CD4-positive, alpha-beta T cell (primary cell): Measurements from ENCODE around the gene SUMO4. TPM values are rescaled to one million over a fixed set of nuclear protein-coding genes. Genes with fewer than 3 reads are reported as not detected.

Source experiments
- ATAC-seq: fragments of 200-7000 bp; cut with Tn5 transposase; one replicate; pipeline ENCODE4 v1.10.0; 2022; ENCODE audit warnings: mild to moderate bottlenecking; ENCODE audit not compliant: poor library complexity
- CTCF ChIA-PET: fragments of 350-600 bp; sonication (Branson Sonifier 250); formaldehyde crosslinking; loops from one replicate; lab custom pipeline; 2021; ENCODE audit warnings: antibody characterized with exemption, inconsistent platforms; lab: Charles Lee
- POLR2A ChIA-PET: fragments of 350-600 bp; sonication (Branson Sonifier 250); formaldehyde crosslinking; loops from one replicate; lab custom pipeline; 2021; ENCODE audit warnings: antibody characterized with exemption, inconsistent platforms; lab: Charles Lee
- DNase-seq, 14 experiments: peaks; one replicate each; pipeline ENCODE4 v3.0.0-alpha.2; 2013 to 2020; ENCODE audit warnings: mixed read lengths in 2 of 14
- H3K27ac ChIP-seq, 2 donors: one replicate each; pipeline versions ENCODE4 v1.5.1 to v1.7.0; 2013; ENCODE audit warnings: low read length in 2 of 2, low read depth in 1 of 2, mild to moderate bottlenecking in 1 of 2
- H3K27me3 ChIP-seq, 2 experiments: 1 replicate in 1 of 2; 2 replicates in 1 of 2; pipeline versions ENCODE4 v1.6.1 to v1.7.0; 2013; ENCODE audit warnings: low read length in 2 of 2, control low read depth in 1 of 2, mild to moderate bottlenecking in 1 of 2, moderate library complexity in 1 of 2; ENCODE audit not compliant: insufficient read depth in 2 of 2, control insufficient read depth in 1 of 2
- H3K36me3 ChIP-seq: one replicate; pipeline ENCODE4 v1.6.1; 2013; ENCODE audit warnings: low read length, control low read depth; ENCODE audit not compliant: insufficient read depth
- H3K4me1 ChIP-seq: one replicate; pipeline ENCODE4 v1.6.1; 2013; ENCODE audit warnings: low read length, control low read depth; ENCODE audit not compliant: insufficient read depth
- H3K4me3 ChIP-seq: one replicate; pipeline ENCODE4 v1.5.1; 2013; ENCODE audit warnings: mild to moderate bottlenecking, low read length, moderate library complexity
- H3K9me3 ChIP-seq, 2 experiments: 1 replicate in 1 of 2; 2 replicates in 1 of 2; pipeline versions ENCODE4 v1.6.1 to v1.7.0; 2013; ENCODE audit warnings: low read length in 2 of 2, mild to moderate bottlenecking in 2 of 2, control low read depth in 1 of 2, moderate library complexity in 1 of 2; ENCODE audit not compliant: control insufficient read depth in 1 of 2, insufficient read depth in 1 of 2
- H3K27ac Mint-ChIP-seq: one replicate; pipeline ENCODE4 v1.8.0; 2020; ENCODE audit warnings: mixed read lengths
- H3K27me3 Mint-ChIP-seq: one replicate; pipeline ENCODE4 v1.8.0; 2021; ENCODE audit warnings: mixed read lengths
- H3K36me3 Mint-ChIP-seq: one replicate; pipeline ENCODE4 v1.8.0; 2021; ENCODE audit warnings: low read depth, mixed read lengths
- H3K4me1 Mint-ChIP-seq: one replicate; pipeline ENCODE4 v1.8.0; 2021; ENCODE audit warnings: low read depth, mixed read lengths
- H3K4me3 Mint-ChIP-seq: one replicate; pipeline ENCODE4 v1.8.0; 2020; ENCODE audit warnings: mild to moderate bottlenecking, mixed read lengths
- H3K9me3 Mint-ChIP-seq: one replicate; pipeline ENCODE4 v1.8.0; 2020; ENCODE audit warnings: mixed read lengths
- intact Hi-C, 2 experiments: fragments of 100-400 bp; cut with DNase I in 1 of 2; cut with micrococcal nuclease in 1 of 2; formaldehyde crosslinking; loops; one replicate each; pipeline versions ENCODE4 v1.15.1 to v1.9.0; 2023 to 2025; cut with DNase I, micrococcal nuclease
- total RNA-seq, 174 experiments: library from RNA in 2 of 174; stranded (reverse) in 2 of 174; gene quantifications; one replicate each; pipeline ENCODE4 v1.2.3 and lab custom pipeline; 2021 to 2026
- TF ChIP-seq, protein P1 (sequence below): fragments of 200-600 bp; IDR thresholded peaks from one replicate; pipeline ENCODE4 v1.8.0; 2022; ENCODE audit warnings: antibody characterized with exemption, mild to moderate bottlenecking

Gene SUMO4
- total RNA-seq, 2 experiments from 2014 or later = 8.6 to 8.7 TPM

DNA sequence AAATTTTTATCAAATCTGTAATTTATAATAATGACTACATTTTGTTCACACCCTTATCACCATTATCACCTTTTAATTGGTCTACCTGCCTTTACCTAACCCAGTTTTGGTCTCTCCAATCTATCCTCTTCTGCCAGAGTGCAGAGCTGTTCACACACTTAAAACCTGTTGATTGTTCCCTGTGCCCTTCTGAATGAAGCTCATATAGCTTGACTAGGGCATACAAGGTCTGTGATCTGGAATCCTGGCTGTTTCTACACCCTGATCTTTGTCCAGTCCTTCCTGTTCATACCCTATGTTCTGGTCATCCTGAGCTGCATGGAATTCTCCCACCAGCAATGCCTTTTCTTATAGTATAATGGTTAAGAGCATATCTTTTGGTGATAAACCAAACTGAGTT is 28.9 kb upstream of the SUMO4 start:
- intact Hi-C loops = no loop called here
- H3K27ac ChIP-seq = no peak overlapping the region
- no peak for ATAC-seq
- peaks cover 53% of the 10 kb centered on the region for H3K4me1 Mint-ChIP-seq
- no peaks in the 10 kb centered on the region for H3K27me3 ChIP-seq
- CTCF ChIA-PET = interaction anchor here (0.7 to 1.0 kb wide), 2 partner anchors 24 to 343 kb away, joined by 3 read pairs; no protein-coding TSS in a partner anchor
- H3K9me3 Mint-ChIP-seq = no peaks in the 10 kb centered on the region
- H3K36me3 ChIP-seq = peaks cover 38% of the 10 kb centered on the region
- H3K9me3 ChIP-seq = no peaks in the 10 kb centered on the region
- H3K4me1 ChIP-seq = peaks cover 16% of the 10 kb centered on the region
- no peak overlapping the region for H3K4me3 Mint-ChIP-seq
- TF ChIP-seq, protein P1, sequence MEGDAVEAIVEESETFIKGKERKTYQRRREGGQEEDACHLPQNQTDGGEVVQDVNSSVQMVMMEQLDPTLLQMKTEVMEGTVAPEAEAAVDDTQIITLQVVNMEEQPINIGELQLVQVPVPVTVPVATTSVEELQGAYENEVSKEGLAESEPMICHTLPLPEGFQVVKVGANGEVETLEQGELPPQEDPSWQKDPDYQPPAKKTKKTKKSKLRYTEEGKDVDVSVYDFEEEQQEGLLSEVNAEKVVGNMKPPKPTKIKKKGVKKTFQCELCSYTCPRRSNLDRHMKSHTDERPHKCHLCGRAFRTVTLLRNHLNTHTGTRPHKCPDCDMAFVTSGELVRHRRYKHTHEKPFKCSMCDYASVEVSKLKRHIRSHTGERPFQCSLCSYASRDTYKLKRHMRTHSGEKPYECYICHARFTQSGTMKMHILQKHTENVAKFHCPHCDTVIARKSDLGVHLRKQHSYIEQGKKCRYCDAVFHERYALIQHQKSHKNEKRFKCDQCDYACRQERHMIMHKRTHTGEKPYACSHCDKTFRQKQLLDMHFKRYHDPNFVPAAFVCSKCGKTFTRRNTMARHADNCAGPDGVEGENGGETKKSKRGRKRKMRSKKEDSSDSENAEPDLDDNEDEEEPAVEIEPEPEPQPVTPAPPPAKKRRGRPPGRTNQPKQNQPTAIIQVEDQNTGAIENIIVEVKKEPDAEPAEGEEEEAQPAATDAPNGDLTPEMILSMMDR = no peak
- POLR2A ChIA-PET = interaction anchor here (1.1 kb wide), 1 partner anchor 53 kb away, joined by 3 read pairs; the partner anchor contains the start of gene TAB2
- no peak overlapping the region for H3K27ac Mint-ChIP-seq
- H3K36me3 Mint-ChIP-seq = peaks cover 61% of the 10 kb centered on the region
- DNase-seq = no peak
- H3K27me3 Mint-ChIP-seq = no peaks in the 10 kb centered on the region
- no peak overlapping the region for H3K4me3 ChIP-seq

DNA sequence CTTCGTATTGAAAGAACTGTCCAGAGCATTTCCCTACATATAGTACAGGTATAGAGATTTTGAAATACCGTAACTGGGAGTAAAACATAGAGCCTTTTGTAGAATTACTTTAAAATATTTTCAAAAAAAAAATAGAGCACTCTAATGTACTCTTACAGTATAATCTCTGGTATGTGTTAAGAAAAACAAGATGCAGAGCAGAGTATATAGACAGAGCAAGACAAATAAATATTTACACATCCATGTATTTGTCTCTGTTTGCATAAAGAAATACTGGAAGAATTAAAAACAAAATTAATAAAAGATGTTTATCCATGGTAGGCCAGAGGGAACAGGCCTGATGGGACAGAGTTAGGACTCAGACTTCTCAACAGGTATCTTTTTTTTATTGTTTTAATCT is 28.0 kb upstream of the SUMO4 start:
- TF ChIP-seq, protein P1 = no peak
- H3K4me3 Mint-ChIP-seq = no peak overlapping the region
- Histone ChIP-seq H3K9me3 (no peaks in the 10 kb centered on the region), H3K27me3 (no peaks in the 10 kb centered on the region), H3K4me1 (peaks cover 14% of the 10 kb centered on the region), H3K4me3 (no peak overlapping the region), H3K27ac (no peak overlapping the region), H3K36me3 (peaks cover 41% of the 10 kb centered on the region)
- no peaks in the 10 kb centered on the region for H3K27me3 Mint-ChIP-seq
- DNase-seq (no peak), ATAC-seq (no peak)
- peaks cover 68% of the 10 kb centered on the region for H3K36me3 Mint-ChIP-seq
- H3K27ac Mint-ChIP-seq = no peak overlapping the region
- ChIA-PET CTCF (interaction anchor here (0.9 kb wide), 1 partner anchor 16 kb away, joined by 3 read pairs; no protein-coding TSS in a partner anchor), POLR2A (interaction anchor here (1.1 kb wide), 1 partner anchor 54 kb away, joined by 3 read pairs; the partner anchor contains the start of gene TAB2)
- peaks cover 60% of the 10 kb centered on the region for H3K4me1 Mint-ChIP-seq
- intact Hi-C loops = no loop called here
- no peaks in the 10 kb centered on the region for H3K9me3 Mint-ChIP-seq

DNA sequence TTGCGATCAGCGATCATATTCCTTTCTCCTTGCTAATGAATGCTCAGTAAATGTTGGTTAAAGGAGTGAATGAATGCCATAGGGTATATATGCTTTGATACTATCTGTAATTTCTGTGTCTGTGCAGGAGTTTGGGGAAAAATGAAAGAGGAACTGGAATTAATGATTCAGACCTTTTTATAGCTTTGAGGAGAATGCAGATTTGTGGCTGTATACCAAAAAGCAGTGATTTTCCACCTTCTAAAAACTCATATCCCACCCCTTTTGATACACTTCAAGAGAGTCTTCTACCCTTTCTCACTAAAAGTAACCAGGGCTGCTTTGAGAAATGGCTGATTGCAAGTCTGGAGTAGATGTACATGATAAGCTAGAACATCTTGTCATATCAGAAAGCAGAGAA is 26.6 kb upstream of the SUMO4 start:
- no peak overlapping the region for H3K27ac ChIP-seq
- Mint-ChIP-seq H3K36me3 (peaks cover 78% of the 10 kb centered on the region), H3K4me1 (peaks cover 63% of the 10 kb centered on the region), H3K27ac (no peak overlapping the region), H3K4me3 (no peak overlapping the region), H3K9me3 (no peaks in the 10 kb centered on the region), H3K27me3 (no peaks in the 10 kb centered on the region)
- H3K9me3 ChIP-seq = no peaks in the 10 kb centered on the region
- ATAC-seq (no peak), DNase-seq (no peak)
- H3K27me3 ChIP-seq = no peaks in the 10 kb centered on the region
- ChIA-PET POLR2A (no interaction called here), CTCF (interaction anchor here (1.7 kb wide), 1 partner anchor 58 kb away, joined by 4 read pairs; no protein-coding TSS in a partner anchor)
- TF ChIP-seq, protein P1 = no peak
- H3K4me1 ChIP-seq = peaks cover 8% of the 10 kb centered on the region
- no peak overlapping the region for H3K4me3 ChIP-seq
- intact Hi-C loops = no loop called here
- H3K36me3 ChIP-seq = peaks cover 51% of the 10 kb centered on the region
